Kidney capillary endothelial cell (primary cell): Measurements from ENCODE around the gene PDAP1.
"Not testable (repeated sequence)": the region's sequence is repeated elsewhere in the genome, so short reads cannot be mapped to it uniquely, and the experiment has no call there.

Experiments
- DNase-seq: peaks from one replicate; pipeline ENCODE4 v3.0.0-alpha.2; 2018; ENCODE audit warnings: low spot score

Gene PDAP1, protein sequence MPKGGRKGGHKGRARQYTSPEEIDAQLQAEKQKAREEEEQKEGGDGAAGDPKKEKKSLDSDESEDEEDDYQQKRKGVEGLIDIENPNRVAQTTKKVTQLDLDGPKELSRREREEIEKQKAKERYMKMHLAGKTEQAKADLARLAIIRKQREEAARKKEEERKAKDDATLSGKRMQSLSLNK

DNA sequence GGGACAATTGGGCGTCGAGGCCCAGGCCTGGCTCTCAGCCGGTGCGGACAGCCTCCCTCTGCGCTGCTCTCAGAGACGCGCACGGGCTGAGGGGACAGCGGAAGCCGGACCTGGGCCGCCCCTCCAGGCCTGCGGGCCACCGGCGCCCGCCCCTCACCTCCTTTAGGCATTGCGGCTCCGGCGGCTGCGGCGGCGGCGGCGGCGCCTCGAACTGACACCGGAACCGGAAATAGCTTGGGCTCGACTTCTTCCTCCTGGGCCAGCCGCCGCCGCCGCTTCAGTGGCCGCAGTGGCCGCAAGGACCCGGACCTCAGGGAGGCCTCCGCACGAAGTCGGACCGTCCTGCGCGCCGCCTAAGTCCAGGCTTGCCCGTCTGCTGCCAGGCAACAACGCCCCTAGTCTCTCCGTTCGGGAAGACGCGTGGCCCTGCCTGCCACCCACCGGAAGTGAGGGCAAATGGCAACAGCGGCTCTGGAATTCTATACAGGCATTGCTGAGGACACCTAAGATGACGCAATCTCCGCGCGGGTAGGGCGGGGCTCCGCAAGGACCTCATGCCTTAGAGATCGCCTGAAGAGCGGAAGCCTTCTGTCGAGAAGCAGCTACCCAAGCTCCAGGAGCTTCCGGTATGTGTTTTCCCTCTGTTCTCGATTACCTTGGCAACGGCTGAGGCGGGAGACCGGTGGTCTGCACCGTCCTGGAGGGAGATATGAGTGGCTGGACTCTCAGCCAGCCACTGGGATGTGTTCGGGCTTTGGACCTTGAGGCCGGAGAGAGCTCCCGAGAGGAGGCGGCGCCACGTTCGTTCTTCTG lies at the start of gene PDAP1, which contains the start of gene BUD31:
PDAP1 (minus strand) TSS at position 219 of the 813 bp plus-strand sequence; CDS start at position 170, 49 bp downstream.
BUD31 (plus strand) TSS at position 591 of the 813 bp plus-strand sequence. CDS start 2,124 bp downstream, outside the sequence.
- peak; percentile 94 for DNase-seq

- peak; percentile 27 for DNase-seq
These were observed 49.5 kb upstream of the PDAP1 start for GRCh38 chr7:99457650-99458493.

- DNase-seq = no peak
These were observed 48.8 kb upstream of the PDAP1 start for GRCh38 chr7:99457050-99457649.

- DNase-seq = no peak
These were observed 47.9 kb upstream of the PDAP1 start for GRCh38 chr7:99456288-99456687.

DNA sequence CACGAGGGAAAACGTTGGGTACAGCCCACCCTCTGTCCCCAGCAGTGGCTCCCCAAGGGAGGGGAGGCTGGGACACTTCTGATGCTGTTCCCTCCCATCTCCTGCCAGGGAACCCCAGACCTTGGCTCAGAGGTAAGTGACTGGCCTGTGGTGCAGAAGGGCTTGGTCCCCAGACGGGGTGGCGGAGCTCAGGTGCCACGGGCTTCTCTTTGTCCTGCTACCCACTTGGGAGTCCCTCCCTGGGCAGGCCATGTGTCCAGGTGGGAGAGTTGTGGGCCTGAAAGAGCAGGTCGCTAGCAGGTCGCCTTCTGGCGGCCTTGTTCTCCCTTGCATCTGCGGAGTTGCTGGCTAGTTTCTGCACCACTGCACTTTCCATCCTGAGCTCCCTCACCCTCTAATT lies 47.5 kb upstream of the PDAP1 start:
- no peak for DNase-seq

DNA sequence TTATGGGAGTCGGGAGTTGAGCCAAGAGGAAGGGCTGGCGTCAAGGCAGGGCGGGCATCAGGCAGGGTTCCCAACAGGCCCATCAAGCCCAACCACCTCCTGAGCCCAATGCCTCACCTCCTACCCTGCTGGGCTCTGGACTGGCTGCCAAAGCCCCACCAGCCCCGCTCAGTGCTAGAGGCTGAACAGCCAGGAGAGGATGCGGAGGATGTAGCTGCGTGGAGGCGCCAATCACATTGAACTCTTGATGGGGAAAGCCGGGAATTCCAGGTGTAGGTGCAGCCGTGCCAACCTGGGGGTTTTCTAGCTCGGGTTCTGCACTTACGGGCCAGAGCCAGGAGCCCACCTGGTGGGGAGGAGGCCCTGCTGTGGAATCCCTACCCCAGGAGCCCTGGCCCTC lies 44.7 kb upstream of the PDAP1 start:
- no peak for DNase-seq

DNA sequence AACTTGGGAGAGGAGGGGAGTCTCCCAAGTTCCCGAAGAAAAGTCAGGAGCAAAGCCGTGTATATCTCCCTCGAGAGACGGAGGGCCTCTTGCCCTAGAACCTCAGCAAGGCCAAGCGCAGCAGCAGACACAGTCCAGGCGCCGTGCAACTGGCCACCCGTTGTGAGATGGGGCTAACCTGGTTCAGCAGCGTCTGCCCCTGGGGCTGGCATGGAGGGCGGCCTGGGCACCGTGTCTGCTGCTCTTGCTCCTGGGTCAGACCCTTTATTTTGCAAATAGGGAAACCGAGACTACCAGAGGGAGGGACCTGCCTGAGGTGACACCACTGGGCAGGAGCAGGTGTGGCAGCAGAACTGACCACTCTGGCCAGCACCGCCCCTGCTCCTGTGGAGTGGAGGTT lies 44.1 kb upstream of the PDAP1 start:
- no peak for DNase-seq

DNA sequence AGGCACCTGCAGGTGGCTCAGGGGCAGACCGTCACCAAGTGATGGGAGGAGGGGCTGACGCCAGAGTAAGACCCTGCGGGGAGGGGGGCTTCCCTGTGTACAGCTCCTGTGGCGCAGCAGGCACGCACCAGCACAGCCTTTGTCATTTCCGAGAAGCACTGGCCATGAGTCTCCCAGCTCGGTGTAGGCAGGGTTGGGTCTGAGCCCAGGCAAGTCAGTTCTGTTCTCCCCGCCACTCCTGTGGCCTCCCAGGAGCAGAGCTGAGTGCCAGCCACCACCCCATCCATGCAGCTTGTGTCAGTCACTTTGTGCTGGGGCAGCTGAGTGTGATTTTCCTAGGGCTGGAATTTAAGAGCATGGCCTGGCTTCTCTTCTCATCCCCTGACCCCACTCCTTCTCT lies 43.5 kb upstream of the PDAP1 start:
- no peak for DNase-seq

- DNase-seq = no peak
These were observed 40.9 kb upstream of the PDAP1 start for GRCh38 chr7:99449326-99449725.

- no peak for DNase-seq
These were observed 40.5 kb upstream of the PDAP1 start for GRCh38 chr7:99448855-99449254.

DNA sequence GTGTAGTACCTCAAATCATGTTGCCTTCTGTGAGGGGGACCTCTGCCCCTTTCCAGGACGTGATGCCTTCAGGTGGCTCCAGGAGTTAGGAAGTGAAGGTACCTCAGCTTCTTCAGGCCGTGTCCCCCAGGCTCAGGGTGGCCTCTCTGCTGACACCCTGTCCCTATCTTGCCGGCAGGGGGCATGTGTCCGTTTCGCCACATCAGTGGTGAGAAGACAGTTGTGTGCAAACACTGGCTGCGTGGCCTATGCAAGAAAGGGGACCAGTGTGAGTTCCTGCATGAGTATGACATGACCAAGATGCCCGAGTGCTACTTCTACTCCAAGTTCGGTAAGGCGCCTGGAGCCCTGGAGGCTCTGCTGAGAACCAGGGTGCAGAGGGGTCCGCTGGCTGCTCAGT lies 39.5 kb upstream of the PDAP1 start:
- no peak for DNase-seq

DNA sequence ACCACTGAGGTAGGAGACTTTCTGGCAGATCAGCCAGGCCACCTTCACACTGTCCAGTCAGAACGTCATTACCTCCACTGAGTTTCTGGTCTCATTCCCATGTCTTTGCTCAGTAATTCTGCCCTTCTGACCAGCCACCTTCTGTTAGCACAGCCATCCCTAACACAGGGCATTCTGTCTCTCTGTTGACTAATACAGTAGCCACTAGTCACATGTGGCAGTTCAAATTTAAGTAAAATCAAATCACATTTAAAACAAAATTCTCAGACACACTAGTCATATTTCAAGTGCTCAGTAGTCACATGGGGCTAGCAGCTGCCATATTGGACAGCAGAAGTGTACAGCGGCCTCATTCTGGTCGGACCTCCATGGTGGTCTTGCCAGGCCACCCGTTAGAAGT lies 37.7 kb upstream of the PDAP1 start:
- no peak for DNase-seq

GRCh38 chr7:99440195-99440594 lies 31.8 kb upstream of the PDAP1 start:
- DNase-seq = no peak

DNA sequence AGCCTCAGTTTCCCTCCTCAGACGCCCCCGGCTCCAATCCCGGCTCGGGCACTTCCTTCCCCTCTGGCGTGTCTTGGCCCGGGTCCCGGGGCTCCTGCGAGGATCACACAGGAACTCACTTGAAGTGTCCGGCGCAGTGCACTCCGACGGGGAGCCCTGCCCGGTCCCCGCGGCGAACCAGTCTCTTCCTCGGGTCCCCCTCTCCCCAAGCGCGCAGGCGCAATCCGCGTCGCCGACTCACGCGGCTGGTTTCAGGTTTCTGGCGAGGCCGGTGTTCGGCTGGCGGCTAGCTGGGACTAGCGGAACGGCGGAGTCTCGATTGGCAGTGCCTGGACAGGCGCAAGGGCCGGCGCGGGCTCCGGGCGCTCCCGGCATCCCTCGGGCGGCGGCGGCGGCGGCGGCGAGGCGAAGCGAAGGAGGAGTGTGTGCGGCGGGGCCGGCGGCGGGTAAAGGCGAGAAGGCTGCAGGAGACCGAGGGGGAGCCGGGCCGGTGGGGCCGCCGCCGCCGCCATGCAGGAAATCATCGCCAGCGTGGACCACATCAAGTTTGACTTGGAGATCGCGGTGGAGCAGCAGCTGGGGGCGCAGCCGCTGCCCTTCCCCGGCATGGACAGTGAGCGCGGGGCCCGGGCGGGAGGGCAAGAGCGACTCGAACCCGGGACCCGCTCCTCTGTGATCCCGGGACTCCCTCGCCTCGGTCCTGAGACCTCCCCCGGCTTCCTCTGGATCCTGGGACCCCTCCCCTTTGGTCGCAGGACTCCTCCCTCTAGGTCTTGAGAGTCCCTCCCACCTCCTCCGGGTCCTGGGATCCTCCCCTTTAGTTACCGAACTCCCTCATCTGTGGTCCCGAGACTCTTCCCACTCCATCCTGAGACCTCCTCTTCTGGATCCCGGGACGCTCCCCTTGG lies 30.4 kb upstream of the PDAP1 start, which contains the start of the genes CPSF4 and PTCD1:
CPSF4 (plus strand) TSS at position 371 of the 908 bp plus-strand sequence; CDS start at position 511, 140 bp downstream.
PTCD1 (minus strand) TSS at position 226 of the 908 bp plus-strand sequence. CDS start 3,556 bp downstream, outside the sequence.
- DNase-seq = peak; percentile 86

- DNase-seq = no peak
These were observed 29.7 kb upstream of the PDAP1 start for GRCh38 chr7:99437946-99438572.

GRCh38 chr7:99433158-99433557 lies 24.8 kb upstream of the PDAP1 start:
- no peak for DNase-seq

- not testable (repeated sequence) for DNase-seq
These were observed 23.6 kb upstream of the PDAP1 start for GRCh38 chr7:99431756-99432540.

DNA sequence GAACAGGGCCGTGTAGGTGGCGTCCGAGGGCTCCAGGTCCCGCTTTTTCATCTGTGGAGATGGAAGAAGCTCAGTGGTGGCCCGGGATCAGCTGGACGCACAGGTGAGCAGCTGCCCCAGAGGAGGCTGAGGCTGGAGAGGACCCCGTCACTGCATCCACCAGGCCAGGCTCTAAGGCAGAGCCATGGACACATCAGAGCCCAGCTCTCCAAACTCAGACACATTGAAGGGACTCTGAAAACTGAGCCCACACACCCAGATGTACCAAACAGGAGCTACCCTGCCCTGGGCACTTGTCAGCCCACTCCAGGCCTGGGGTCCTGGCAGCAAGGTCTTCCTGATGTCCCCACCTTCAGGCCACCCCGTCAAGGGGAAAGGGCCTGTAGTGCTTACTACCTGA lies 21.4 kb upstream of the PDAP1 start:
- DNase-seq = no peak

- DNase-seq = no peak
These were observed 20.7 kb upstream of the PDAP1 start for GRCh38 chr7:99428972-99429566.
